Loucy (cell line): ENCODE measurements around the gene EAF2.
"Not testable (repeated sequence)": the region's sequence is repeated elsewhere in the genome, so short reads cannot be mapped to it uniquely, and the experiment has no call there.

Experiments used
- EZH2phosphoT487 ChIP-seq: fragments of 200-600 bp; IDR thresholded peaks from 2 replicates; pipeline ENCODE4 v1.6.1; 2018; ENCODE audit warnings: antibody characterized with exemption, mild to moderate bottlenecking, moderate library complexity, borderline replicate concordance
- TF ChIP-seq, protein P1 (sequence below): fragments of 200-600 bp; sonication (generic); conservative IDR thresholded peaks from 2 replicates; pipeline ENCODE4 v1.5.1; 2014; ENCODE audit warnings: mild to moderate bottlenecking, antibody characterized with exemption, low read length

DNA sequence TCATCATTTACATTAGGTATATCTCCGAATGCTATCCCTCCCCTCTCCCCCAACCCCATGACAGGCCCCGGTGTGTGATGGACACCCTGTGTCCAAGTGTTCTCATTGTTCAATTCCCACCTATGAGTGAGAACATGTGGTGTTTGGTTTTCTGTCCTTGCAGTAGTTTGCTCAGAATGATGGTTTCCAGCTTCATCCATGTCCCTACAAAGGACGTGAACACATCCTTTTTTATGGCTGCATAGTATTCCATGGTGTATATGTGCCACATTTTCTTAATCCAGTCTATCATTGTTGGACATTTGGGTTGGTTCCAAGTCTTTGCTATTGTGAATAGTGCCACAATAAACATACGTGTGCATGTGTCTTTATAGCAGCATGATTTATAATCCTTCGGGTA lies 22.8 kb downstream of the EAF2 start:
- TF ChIP-seq, protein P1, sequence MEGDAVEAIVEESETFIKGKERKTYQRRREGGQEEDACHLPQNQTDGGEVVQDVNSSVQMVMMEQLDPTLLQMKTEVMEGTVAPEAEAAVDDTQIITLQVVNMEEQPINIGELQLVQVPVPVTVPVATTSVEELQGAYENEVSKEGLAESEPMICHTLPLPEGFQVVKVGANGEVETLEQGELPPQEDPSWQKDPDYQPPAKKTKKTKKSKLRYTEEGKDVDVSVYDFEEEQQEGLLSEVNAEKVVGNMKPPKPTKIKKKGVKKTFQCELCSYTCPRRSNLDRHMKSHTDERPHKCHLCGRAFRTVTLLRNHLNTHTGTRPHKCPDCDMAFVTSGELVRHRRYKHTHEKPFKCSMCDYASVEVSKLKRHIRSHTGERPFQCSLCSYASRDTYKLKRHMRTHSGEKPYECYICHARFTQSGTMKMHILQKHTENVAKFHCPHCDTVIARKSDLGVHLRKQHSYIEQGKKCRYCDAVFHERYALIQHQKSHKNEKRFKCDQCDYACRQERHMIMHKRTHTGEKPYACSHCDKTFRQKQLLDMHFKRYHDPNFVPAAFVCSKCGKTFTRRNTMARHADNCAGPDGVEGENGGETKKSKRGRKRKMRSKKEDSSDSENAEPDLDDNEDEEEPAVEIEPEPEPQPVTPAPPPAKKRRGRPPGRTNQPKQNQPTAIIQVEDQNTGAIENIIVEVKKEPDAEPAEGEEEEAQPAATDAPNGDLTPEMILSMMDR: not testable (repeated sequence)
- TF ChIP-seq EZH2phosphoT487: not testable (repeated sequence)
